ENCODE measurements around the gene KRTAP5-5. TPM values are rescaled to one million over a fixed set of nuclear protein-coding genes. Genes with fewer than 3 reads are reported as not detected.
A peak's percentile ranks its signal among the peaks of the same experiment; 100 is the strongest.

The KRTAP5-5 gene
- not detected in 2 replicates for total RNA-seq (2016; rRNA removed; fragmentation: Illumina TruSeq; extraction: Trizol)
- not detected in 2 replicates for total RNA-seq (2016; cell fraction: cytosol; rRNA removed; fragmentation: Illumina TruSeq; extraction: Trizol; ENCODE audit: low read depth)
- not detected in 2 replicates for total RNA-seq (2016; cell fraction: insoluble cytoplasmic fraction; rRNA removed; fragmentation: Illumina TruSeq; extraction: Trizol)
- total RNA-seq (2016; cell fraction: membrane; rRNA removed; fragmentation: Illumina TruSeq; extraction: Trizol), result not detected in 2 replicates
- not detected in 2 replicates for total RNA-seq (2016; cell fraction: nucleus; rRNA removed; fragmentation: Illumina TruSeq; extraction: Trizol)
- polyA plus RNA-seq (2011; rRNA removed), result not detected in 2 replicates
- not detected in 2 replicates for polyA plus RNA-seq (2011; cell fraction: cytosol; rRNA removed)
- not detected in 2 replicates for polyA plus RNA-seq (2011; cell fraction: nucleus; rRNA removed)
- not detected in 2 replicates for polyA plus RNA-seq (2012)
- not detected in 2 replicates for polyA plus RNA-seq (2016; cell fraction: cytosol; fragmentation: Illumina TruSeq; extraction: Trizol; ENCODE audit: low read depth)
- not detected in 2 replicates for polyA plus RNA-seq (2016; cell fraction: insoluble cytoplasmic fraction; fragmentation: Illumina TruSeq; extraction: Trizol; ENCODE audit: low read depth)
- polyA plus RNA-seq (2016; cell fraction: membrane; fragmentation: Illumina TruSeq; extraction: Trizol; ENCODE audit: low read depth), result not detected in 2 replicates
- not detected in 2 replicates for polyA plus RNA-seq (2016; cell fraction: nucleus; fragmentation: Illumina TruSeq; extraction: Trizol; ENCODE audit: insufficient read depth, low read depth)
- not detected in 2 replicates for polyA minus RNA-seq (2011; rRNA and poly(A)+ RNA removed; ENCODE audit: low replicate concordance)
- polyA minus RNA-seq (2011; cell fraction: cytosol; rRNA and poly(A)+ RNA removed), result not detected in 2 replicates
- polyA minus RNA-seq (2011; cell fraction: nucleus; rRNA and poly(A)+ RNA removed), result not detected in 2 replicates
- Bru-seq, nascent RNA, result not detected
- not detected for BruChase-seq, experiment 1, labeled RNA remaining after a 6-hour chase
- not detected for BruChase-seq, experiment 2, labeled RNA remaining after a 2-hour chase
- long read RNA-seq, experiment 1, result 0 reads
- long read RNA-seq, experiment 2, result 0 reads

GRCh38 chr11:1629326-1630185, at the start of gene KRTAP5-5:
Gene KRTAP5-5, plus strand, starts transcription at chr11:1629775. Its CDS starts 66 bp downstream, at chr11:1629841.
- WGBS (ENCODE audit: low lambda C conversion rate), result 29% methylated on average over 7 of the region's 26 CpGs
- intact Hi-C loops (cut with micrococcal nuclease; ENCODE audit: unreplicated experiment) (loop anchor here (5.0 kb wide), 1 partner anchor 82 kb away; no protein-coding TSS in a partner anchor), in situ Hi-C loops (cut with HindIII; ENCODE audit: extremely low pct_ligation_motif_present, low pct_unique_long_range_greater_than_20kb) (no loop called here)
- no peaks in the 10 kb centered on the region for H4K20me1 ChIP-seq (ENCODE audit: insufficient read depth, low read length)
- no peaks in the 10 kb centered on the region for H3K4me1 ChIP-seq (ENCODE audit: insufficient read depth, low read length)
- H3K4me2 ChIP-seq (ENCODE audit: low read depth, low read length), result no peak within 1 kb of the TSS
- peaks cover 14 to 78% of the 10 kb centered on the region in 2 experiments for H3K27me3 ChIP-seq (ENCODE audit: control insufficient read depth in 1 of 2, insufficient read depth in 2 of 2, low read length in 2 of 2)
- no TSS peak for BruUV-seq (replicated peaks)
- H3K36me3 ChIP-seq (replicated peaks in 1 of 2; ENCODE audit: control insufficient read depth in 1 of 2, insufficient read depth in 2 of 2, low read length in 2 of 2), result no peaks in the 10 kb centered on the region
- H3K4me3 ChIP-seq (replicated peaks in 1 of 3; ENCODE audit: insufficient read depth in 1 of 3, low read depth in 2 of 3, low read length in 3 of 3), result no peak within 1 kb of the TSS
- no peak for FAIRE-seq
- no peak; the same call in 2 of the 3 replicates for ATAC-seq
- no peaks in the 10 kb centered on the region for H3K79me2 ChIP-seq (ENCODE audit: insufficient read depth, low read length)
- H3K9ac ChIP-seq (ENCODE audit: insufficient read depth, low read depth, low read length), result no peak within 1 kb of the TSS
- no peak for TF ChIP-seq PPARG (CRISPR knock-in tag; conservative IDR thresholded peaks at IDR 0.05)
- no peak for TF ChIP-seq MEIS2 (CRISPR knock-in tag; IDR thresholded peaks at IDR 0.05)
- TF ChIP-seq ZNF800 (CRISPR knock-in tag; IDR thresholded peaks at IDR 0.05), result no peak
- no peak for TF ChIP-seq ARID2 (CRISPR knock-in tag; IDR thresholded peaks at IDR 0.05; ENCODE audit: borderline replicate concordance)
- peak; percentile 11; the same call in 1 of the 2 replicates for TF ChIP-seq EZH2 (conservative IDR thresholded peaks at IDR 0.05; ENCODE audit: low read depth, low read length)
- no peaks in the 10 kb centered on the region for H3K9me3 ChIP-seq (ENCODE audit: low read length)
- no peak within 1 kb of the TSS for H3K27ac ChIP-seq (ENCODE audit: extremely low read length, insufficient read depth, low read length)
- DNase-seq (ENCODE audit: low spot score), result no peak
- ChIA-PET CTCF (ENCODE audit: low intra/inter-chr PET ratio, low total read pairs) (interaction anchor here (1.3 to 2.6 kb wide), 3 partner anchors 34 to 527 kb away, joined by 3 to 13 read pairs (median 6); no protein-coding TSS in a partner anchor), POLR2A (no interaction called here)
- no peak within 1 kb of the TSS for H2AFZ ChIP-seq (ENCODE audit: low read length)
